NCI-H2081 treated with DMSO at 0.1 percent for 48 hours (cell line): ENCODE results near the gene EIF3L.
"Not testable (repeated sequence)": the region's sequence is repeated elsewhere in the genome, so short reads cannot be mapped to it uniquely, and the experiment has no call there.

ENCODE experiments used
- DNase-seq: peaks from one replicate; lab custom pipeline; 2025; lab: John Stamatoyannopoulos, UW

EIF3L gene

GRCh38 chr22:37849089-37849751 lies at the start of gene EIF3L:
Gene EIF3L (plus strand): TSS chr22:37849419. CDS start chr22:37849450, 31 bp downstream.
- peak; percentile 45 for DNase-seq

GRCh38 chr22:37799979-37800378 lies 49.2 kb upstream of the EIF3L start:
- not testable (repeated sequence) for DNase-seq

DNA sequence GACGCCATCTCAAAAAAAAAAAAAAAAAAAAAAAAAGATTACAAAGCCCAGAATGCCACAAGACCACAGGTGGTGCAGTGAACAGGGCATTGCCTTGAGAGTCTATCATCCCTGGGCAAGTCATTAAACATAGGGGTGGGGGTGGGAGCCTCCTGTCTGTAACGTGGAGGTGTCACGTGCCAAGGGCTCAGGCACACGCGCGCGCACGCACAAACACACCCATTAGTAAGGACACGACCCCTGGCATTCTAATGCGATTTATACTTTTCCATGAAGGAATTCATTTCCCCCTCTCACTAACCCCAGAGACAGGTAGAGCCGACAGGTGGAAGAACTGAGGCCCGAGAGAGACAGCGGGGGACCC lies 47.3 kb upstream of the EIF3L start:
- DNase-seq, result no peak

- no peak for DNase-seq
These were observed 46.7 kb upstream of the EIF3L start for GRCh38 chr22:37802310-37803194.

GRCh38 chr22:37803195-37803638 lies 46.0 kb upstream of the EIF3L start:
- no peak for DNase-seq

- no peak for DNase-seq
These were observed 45.4 kb upstream of the EIF3L start for GRCh38 chr22:37803639-37804351.

GRCh38 chr22:37804352-37804880 lies 44.8 kb upstream of the EIF3L start:
- no peak for DNase-seq

GRCh38 chr22:37804881-37805809 lies 44.1 kb upstream of the EIF3L start:
- DNase-seq, result no peak

DNA sequence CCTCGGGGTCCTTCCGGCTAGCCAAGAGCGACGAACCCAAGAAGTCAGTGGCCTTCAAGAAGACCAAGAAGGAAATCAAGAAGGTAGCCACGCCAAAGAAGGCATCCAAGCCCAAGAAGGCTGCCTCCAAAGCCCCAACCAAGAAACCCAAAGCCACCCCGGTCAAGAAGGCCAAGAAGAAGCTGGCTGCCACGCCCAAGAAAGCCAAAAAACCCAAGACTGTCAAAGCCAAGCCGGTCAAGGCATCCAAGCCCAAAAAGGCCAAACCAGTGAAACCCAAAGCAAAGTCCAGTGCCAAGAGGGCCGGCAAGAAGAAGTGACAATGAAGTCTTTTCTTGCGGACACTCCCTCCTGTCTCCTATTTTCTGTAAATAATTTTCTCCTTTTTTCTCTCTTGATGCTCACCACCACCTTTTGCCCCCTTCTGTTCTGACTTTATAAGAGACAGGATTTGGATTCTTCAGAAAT lies 43.4 kb upstream of the EIF3L start:
- DNase-seq, result no peak

- no peak for DNase-seq
These were observed 42.5 kb upstream of the EIF3L start for GRCh38 chr22:37806409-37807333.

DNA sequence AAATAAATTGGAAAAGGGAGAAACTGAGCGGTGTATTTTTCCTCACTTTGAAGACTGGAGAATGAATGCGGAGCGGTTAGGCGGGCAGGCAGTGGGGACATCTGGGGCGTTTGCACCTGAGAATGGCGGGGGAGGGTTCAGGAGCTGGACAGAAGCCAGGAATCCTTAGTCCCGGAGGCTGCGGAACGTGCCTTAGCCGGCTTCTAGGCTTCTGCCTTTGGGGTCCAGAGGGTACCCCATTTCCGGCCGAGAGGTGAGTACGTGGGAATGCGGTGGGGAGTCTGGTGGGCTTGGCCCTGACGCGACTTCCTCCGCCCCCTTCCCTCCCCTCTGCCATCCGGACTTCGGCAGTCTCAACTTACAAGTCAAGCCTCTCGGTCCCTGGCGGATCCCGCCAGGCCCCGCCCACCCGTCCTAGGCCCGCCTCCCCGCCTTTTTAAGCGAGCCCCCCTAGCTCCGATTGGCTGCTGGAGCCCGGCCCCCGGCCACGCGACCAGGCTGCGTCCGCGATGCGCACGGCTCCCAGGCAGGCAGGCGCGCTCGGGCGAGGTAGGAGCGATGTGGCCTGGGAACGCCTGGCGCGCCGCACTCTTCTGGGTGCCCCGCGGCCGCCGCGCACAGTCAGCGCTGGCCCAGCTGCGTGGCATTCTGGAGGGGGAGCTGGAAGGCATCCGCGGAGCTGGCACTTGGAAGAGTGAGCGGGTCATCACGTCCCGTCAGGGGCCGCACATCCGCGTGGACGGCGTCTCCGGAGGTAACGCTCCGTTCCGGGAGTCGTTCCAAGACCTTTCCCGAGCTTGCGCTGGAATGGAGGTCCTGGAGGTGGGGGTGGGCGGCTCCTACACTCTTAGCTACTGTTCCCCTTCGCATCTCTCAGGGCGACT lies 41.6 kb upstream of the EIF3L start, which contains the start of gene GCAT:
Gene GCAT (plus strand): TSS at position 525 of the 884 bp plus-strand sequence. CDS start 34 bp downstream, at position 559.
- no peak for DNase-seq

DNA sequence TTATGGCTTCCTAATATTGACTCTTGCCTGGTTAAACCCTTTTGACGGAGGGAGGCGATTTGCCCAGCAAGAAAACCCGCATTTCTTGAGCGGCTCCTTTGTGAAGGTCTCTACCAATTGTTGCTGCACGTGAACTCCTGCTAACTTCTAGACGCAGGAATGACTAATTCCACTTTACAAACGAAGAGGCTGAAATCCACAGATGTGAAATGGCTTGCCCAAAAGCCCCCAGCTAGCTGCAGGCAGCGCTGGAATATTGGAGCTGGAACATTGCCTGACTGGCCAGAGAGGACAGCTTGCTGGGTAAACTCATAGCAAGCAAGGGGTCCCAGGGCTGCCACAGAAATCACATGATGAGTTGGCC lies 40.9 kb upstream of the EIF3L start:
- no peak for DNase-seq

DNA sequence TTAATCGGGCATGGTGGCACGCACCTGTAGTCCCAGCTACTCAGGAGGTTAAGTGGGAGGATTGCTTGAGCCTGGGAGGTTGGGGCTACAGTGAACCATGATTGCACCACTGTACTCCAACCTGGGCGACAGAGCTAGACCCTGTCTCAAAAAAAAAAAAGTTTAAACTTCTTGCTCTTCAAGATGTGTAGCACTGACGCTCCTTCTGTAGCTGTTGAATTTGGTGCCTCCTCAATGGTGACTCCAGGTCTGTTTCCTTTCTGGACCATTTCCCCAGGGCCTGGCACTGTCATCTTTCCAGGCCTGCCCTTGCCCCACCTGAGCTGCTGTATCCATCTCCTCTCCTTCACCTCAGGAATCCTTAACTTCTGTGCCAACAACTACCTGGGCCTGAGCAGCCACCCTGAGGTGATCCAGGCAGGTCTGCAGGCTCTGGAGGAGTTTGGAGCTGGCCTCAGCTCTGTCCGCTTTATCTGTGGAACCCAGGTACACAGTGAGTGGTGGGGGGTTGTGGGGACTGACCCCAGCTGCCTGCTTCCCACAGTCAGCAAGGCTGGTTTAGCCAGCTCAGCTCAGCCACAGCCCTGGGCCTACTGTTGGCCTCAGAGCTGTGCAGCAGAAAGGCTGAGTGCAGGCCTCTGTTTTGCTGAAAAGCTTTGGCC lies 39.4 kb upstream of the EIF3L start:
- DNase-seq, result no peak

DNA sequence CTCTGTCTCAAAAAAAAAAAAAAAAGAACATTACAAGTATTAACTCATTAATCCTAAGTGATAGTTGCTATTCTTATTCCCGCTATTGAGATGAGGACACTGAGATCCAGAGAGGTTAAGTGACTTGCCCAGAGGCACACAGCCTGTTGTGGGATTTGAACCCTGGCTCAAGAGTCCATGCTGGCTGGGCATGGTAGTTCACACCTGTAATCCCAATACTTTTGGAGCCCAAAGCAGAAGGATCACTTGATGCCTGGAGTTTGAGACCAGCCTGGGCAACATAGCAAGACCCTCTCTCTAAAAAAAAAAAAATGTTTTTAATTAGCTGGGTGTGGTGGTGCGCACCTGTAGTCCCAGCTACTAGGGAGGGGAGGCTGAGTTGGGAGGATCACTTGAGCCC lies 37.4 kb upstream of the EIF3L start:
- no peak for DNase-seq

DNA sequence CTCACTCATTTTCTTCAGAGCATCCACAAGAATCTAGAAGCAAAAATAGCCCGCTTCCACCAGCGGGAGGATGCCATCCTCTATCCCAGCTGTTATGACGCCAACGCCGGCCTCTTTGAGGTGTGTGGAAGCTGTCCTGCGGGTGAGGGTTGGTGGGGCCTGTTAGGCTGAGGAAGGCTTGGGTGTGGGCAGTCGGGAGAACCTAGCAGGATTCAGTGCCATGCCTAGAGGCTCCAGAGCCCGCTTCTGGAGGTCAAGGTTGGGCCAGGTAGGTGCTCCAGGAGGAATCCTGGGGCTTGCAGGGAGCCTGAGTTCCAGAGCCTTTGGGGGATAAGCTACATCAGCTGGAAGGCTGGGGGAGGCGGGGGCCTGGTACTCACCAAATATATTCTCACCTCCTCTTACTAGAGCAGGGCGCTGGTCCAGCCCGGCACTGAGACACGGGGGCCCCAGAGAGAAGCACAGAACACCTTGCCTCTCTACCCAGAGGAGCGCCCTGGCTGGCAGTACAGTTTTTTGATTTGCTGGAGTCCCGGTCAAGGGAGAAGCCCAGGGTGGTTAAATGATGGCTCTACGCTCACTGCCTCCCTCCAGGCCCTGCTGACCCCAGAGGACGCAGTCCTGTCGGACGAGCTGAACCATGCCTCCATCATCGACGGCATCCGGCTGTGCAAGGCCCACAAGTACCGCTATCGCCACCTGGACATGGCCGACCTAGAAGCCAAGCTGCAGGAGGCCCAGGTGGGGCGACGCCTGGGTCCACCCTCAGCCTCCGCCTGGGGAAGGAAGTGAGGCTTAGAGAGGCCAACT lies 36.1 kb upstream of the EIF3L start:
- no peak for DNase-seq

DNA sequence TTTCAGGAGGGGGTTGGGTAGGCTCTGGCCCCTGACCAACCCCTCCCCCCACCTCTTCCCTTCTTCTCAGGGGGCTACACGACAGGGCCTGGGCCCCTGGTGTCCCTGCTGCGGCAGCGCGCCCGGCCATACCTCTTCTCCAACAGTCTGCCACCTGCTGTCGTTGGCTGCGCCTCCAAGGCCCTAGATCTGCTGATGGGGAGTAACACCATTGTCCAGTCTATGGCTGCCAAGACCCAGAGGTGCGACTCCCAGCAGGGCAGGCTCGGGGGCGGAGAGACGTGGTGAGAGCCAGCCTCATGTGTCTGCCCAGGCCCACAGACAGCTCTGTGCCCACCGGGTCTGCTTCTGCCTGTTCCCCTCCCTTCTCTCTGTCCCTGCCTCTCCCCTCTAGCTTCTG lies 33.6 kb upstream of the EIF3L start:
- no peak for DNase-seq

GRCh38 chr22:37816543-37817180 lies 32.6 kb upstream of the EIF3L start:
- DNase-seq, result no peak
